MM.1S (cell line): ENCODE measurements around the gene PODXL2.

Experiments
- DNase-seq: peaks from one replicate; pipeline ENCODE4 v3.0.0-alpha.2; 2015
- H2AFZ ChIP-seq: fragments of 300-600 bp; sonication (generic); 2 replicates; pipeline ENCODE4 v1.6.0; 2016; ENCODE audit warnings: antibody characterized with exemption, low read length
- H3F3A ChIP-seq: fragments of 300-600 bp; sonication (generic); 2 replicates; pipeline ENCODE4 v1.6.1; 2016; ENCODE audit warnings: mild to moderate bottlenecking, antibody characterized with exemption, low read length, moderate library complexity, mixed read lengths; ENCODE audit not compliant: insufficient read depth
- H3K27ac ChIP-seq: fragments of 300-600 bp; sonication (generic); 2 replicates; pipeline ENCODE4 v1.5.1; 2016; ENCODE audit warnings: mild to moderate bottlenecking, low read length
- H3K27me3 ChIP-seq: fragments of 300-600 bp; sonication (generic); replicated peaks from 2 replicates; pipeline ENCODE4 v1.6.0; 2016; ENCODE audit warnings: low read length; ENCODE audit not compliant: insufficient read depth
- H3K36me3 ChIP-seq: fragments of 300-600 bp; sonication (generic); replicated peaks from 2 replicates; pipeline ENCODE4 v1.6.1; 2016; ENCODE audit warnings: mild to moderate bottlenecking, low read length, mixed read lengths; ENCODE audit not compliant: insufficient read depth
- H3K4me1 ChIP-seq: fragments of 300-600 bp; sonication (generic); 2 replicates; pipeline ENCODE4 v1.6.1; 2016; ENCODE audit warnings: low read length, mixed read lengths
- H3K4me2 ChIP-seq: fragments of 300-600 bp; sonication (generic); 2 replicates; pipeline ENCODE4 v1.6.0; 2016; ENCODE audit warnings: low read depth, low read length
- H3K4me3 ChIP-seq: fragments of 300-600 bp; sonication (generic); 2 replicates; pipeline ENCODE4 v1.5.1; 2016; ENCODE audit warnings: low read length, mixed read lengths
- H3K79me2 ChIP-seq: fragments of 300-600 bp; sonication (generic); 2 replicates; pipeline ENCODE4 v1.6.1; 2016; ENCODE audit warnings: mixed run types, low read length, mixed read lengths
- H3K9ac ChIP-seq: fragments of 300-600 bp; sonication (generic); 2 replicates; pipeline ENCODE4 v1.6.1; 2016; ENCODE audit warnings: low read length, mixed read lengths
- H3K9me2 ChIP-seq: fragments of 300-600 bp; sonication (generic); replicated peaks from 2 replicates; pipeline ENCODE4 v1.6.1; 2016; ENCODE audit warnings: mild to moderate bottlenecking, low read length, mixed read lengths; ENCODE audit not compliant: insufficient read depth
- H3K9me3 ChIP-seq: fragments of 300-600 bp; sonication (generic); replicated peaks from 2 replicates; pipeline ENCODE4 v1.6.1; 2016; ENCODE audit warnings: mild to moderate bottlenecking, low read length, mixed read lengths; ENCODE audit not compliant: insufficient read depth
- H4K20me1 ChIP-seq: fragments of 300-600 bp; sonication (generic); 2 replicates; pipeline ENCODE4 v1.6.1; 2016; ENCODE audit warnings: mild to moderate bottlenecking, low read length, moderate library complexity, mixed read lengths; ENCODE audit not compliant: insufficient read depth
- EZH2 ChIP-seq: fragments of 300-600 bp; sonication (generic); optimal IDR thresholded peaks from 2 replicates; pipeline ENCODE3; 2017; ENCODE audit warnings: low read depth, mild to moderate bottlenecking, antibody characterized with exemption, low read length, mixed read lengths
- EZH2phosphoT487 ChIP-seq: fragments of 300-600 bp; sonication (generic); IDR thresholded peaks from 2 replicates; pipeline ENCODE4 v1.6.1; 2018; ENCODE audit warnings: antibody characterized with exemption, low read length
- TF ChIP-seq, protein P1 (sequence below): fragments of 300-600 bp; sonication (generic); IDR thresholded peaks from 2 replicates; pipeline ENCODE4 v1.5.1; 2016; ENCODE audit warnings: antibody characterized with exemption, low read length, mixed read lengths

The PODXL2 gene

DNA sequence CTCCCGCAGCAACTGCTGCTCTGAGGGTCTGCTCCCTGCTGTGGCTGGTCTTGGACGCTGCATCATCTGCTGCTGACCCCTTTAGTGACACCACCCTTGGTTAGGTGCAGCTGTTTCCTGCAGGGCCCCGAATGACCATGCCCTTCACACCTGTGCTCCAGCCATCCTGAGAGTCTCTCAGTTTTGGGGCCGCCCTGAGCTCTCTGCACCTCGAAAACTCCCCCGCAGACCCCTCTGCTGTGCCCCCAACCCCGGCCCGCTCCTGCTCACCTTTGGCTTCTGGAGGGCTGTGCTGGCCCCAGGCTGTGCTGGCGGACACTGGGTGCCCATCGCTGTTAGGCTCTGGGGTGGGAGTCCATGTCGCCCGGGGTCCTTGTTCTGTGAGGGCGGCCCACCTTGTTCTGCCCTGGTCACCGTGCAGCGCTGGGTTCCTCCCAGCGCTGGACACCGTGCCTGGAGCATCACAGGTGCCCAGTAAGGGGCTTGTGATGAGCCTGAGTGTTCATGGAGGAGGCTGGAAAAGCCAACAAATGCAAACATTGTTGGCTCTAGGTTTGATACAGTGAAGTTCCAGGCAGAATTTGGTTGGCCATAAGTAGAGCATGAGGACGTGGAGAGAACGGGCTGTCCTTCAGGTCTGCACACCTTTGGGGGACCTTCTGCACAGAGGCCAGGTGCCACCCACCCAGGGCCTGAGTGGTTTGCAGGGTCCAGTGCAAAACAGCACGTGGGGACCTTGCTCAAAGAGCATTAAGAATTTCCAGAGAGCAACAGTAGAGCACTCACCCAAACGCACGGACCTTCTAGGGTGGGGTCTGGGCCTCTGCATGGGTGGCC lies 56.1 kb downstream of the PODXL2 start:
- H3K4me1 ChIP-seq, result no peaks in the 10 kb centered on the region
- no peak overlapping the region for H2AFZ ChIP-seq
- H3K27me3 ChIP-seq, result no peaks in the 10 kb centered on the region
- H3K79me2 ChIP-seq, result no peaks in the 10 kb centered on the region
- H3K9ac ChIP-seq, result no peak overlapping the region
- H3K36me3 ChIP-seq, result no peaks in the 10 kb centered on the region
- H4K20me1 ChIP-seq, result no peaks in the 10 kb centered on the region
- no peak overlapping the region for H3K4me2 ChIP-seq
- no peak overlapping the region for H3K27ac ChIP-seq
- no peaks in the 10 kb centered on the region for H3F3A ChIP-seq
- TF ChIP-seq EZH2phosphoT487 (no peak), EZH2 (no peak)
- TF ChIP-seq, protein P1, sequence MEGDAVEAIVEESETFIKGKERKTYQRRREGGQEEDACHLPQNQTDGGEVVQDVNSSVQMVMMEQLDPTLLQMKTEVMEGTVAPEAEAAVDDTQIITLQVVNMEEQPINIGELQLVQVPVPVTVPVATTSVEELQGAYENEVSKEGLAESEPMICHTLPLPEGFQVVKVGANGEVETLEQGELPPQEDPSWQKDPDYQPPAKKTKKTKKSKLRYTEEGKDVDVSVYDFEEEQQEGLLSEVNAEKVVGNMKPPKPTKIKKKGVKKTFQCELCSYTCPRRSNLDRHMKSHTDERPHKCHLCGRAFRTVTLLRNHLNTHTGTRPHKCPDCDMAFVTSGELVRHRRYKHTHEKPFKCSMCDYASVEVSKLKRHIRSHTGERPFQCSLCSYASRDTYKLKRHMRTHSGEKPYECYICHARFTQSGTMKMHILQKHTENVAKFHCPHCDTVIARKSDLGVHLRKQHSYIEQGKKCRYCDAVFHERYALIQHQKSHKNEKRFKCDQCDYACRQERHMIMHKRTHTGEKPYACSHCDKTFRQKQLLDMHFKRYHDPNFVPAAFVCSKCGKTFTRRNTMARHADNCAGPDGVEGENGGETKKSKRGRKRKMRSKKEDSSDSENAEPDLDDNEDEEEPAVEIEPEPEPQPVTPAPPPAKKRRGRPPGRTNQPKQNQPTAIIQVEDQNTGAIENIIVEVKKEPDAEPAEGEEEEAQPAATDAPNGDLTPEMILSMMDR, result no peak
- no peak for DNase-seq
- H3K4me3 ChIP-seq, result no peak overlapping the region
- no peaks in the 10 kb centered on the region for H3K9me2 ChIP-seq
- no peaks in the 10 kb centered on the region for H3K9me3 ChIP-seq

DNA sequence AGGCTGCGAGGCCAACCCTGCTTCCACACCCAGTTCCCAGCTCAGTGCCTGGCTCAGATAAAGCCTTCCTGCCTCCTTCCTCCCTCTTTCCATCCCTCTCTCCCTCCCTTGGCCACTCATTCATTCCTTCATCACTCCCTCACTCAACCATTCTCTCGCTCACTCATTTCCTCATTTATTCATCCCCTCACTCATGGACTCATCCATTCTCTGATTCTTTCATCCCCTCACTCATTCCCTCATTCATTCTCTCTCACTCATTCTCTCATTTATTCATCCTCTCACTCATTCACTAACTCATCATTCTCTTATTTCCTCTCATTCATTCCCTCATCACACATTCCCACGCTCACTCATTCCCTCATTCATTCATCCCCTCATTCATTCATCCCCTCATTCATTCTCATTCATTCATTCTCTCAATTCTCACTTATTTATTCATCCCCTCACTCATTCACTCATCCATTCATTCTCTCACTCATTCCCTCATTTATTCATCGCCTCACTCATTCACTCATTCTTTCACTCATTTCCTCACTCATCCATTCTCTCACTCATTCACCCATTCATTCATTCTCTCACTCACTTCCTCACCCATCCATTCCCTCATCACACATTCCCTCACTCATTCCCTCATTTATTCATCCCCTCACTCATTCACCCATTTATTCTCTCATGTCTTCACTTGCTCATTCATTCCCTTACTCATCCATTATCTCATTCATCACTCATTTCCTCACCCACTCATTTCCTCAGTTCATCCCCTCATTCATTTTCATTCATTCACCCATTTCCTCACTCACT lies 56.9 kb downstream of the PODXL2 start:
- Histone ChIP-seq H3K9me3 (no peaks in the 10 kb centered on the region), H3K4me1 (no peaks in the 10 kb centered on the region), H2AFZ (no peak overlapping the region), H3K79me2 (no peaks in the 10 kb centered on the region), H3K4me2 (no peak overlapping the region), H3K9ac (no peak overlapping the region), H4K20me1 (no peaks in the 10 kb centered on the region), H3K36me3 (no peaks in the 10 kb centered on the region), H3K9me2 (no peaks in the 10 kb centered on the region), H3K27ac (no peak overlapping the region), H3F3A (no peaks in the 10 kb centered on the region), H3K4me3 (no peak overlapping the region), H3K27me3 (no peaks in the 10 kb centered on the region)
- TF ChIP-seq, protein P1, result no peak
- TF ChIP-seq EZH2 (no peak), EZH2phosphoT487 (no peak)
- DNase-seq, result no peak

DNA sequence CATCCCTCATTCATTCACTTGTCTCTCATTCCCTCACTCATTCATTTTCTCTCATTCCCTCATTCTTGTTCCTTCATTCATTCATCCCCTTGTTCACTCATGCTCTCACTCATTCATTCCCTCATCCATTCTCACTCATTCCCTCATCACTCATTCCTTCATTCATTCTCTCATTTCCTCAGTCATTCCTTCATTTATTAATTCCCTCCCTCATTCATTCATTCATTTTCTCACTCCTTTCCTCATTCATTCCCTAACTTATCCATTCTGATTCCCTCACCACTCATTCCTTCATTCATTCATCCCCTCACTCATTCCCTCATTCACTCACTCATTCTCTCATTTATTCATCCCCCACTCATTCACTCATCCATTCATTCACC lies 57.5 kb downstream of the PODXL2 start:
- Histone ChIP-seq H2AFZ (no peak overlapping the region), H3K9me3 (no peaks in the 10 kb centered on the region), H3K9ac (no peak overlapping the region), H3K4me3 (no peak overlapping the region), H3K79me2 (no peaks in the 10 kb centered on the region), H3K27me3 (no peaks in the 10 kb centered on the region), H3K4me1 (no peaks in the 10 kb centered on the region), H4K20me1 (no peaks in the 10 kb centered on the region), H3K36me3 (no peaks in the 10 kb centered on the region), H3K4me2 (no peak overlapping the region), H3K9me2 (no peaks in the 10 kb centered on the region), H3F3A (no peaks in the 10 kb centered on the region), H3K27ac (no peak overlapping the region)
- TF ChIP-seq EZH2phosphoT487 (no peak), EZH2 (no peak)
- TF ChIP-seq, protein P1, result no peak
- DNase-seq, result no peak
